CD14-positive monocyte (primary cell): ENCODE measurements around the gene HPSE2. TPM values are rescaled to one million over a fixed set of nuclear protein-coding genes. Genes with fewer than 3 reads are reported as not detected.

Source experiments
- DNase-seq, 3 donors: peaks; one replicate each; pipeline ENCODE4 v3.0.0-alpha.2; 2011 to 2022
- H2AFZ ChIP-seq: 2 replicates; pipeline ENCODE4 v1.6.0; 2012; ENCODE audit warnings: mild to moderate bottlenecking, low read depth, low read length, inconsistent platforms; ENCODE audit not compliant: insufficient read depth, poor library complexity, severe bottlenecking
- H3K27ac ChIP-seq, 2 donors: 1 replicate in 1 of 2; 2 replicates in 1 of 2; pipeline ENCODE4 v1.5.1; 2012 to 2013; ENCODE audit warnings: low read length in 2 of 2, control low read depth in 1 of 2, inconsistent platforms in 1 of 2, low read depth in 1 of 2, mild to moderate bottlenecking in 1 of 2
- H3K27me3 ChIP-seq, 2 donors: one replicate each; pipeline versions ENCODE4 v1.6.0 to v1.6.1; 2011 to 2013; ENCODE audit warnings: low read length in 2 of 2; ENCODE audit not compliant: control insufficient read depth in 2 of 2, insufficient read depth in 2 of 2
- H3K36me3 ChIP-seq, 2 donors: replicated peaks in 1 of 2; 1 replicate in 1 of 2; 2 replicates in 1 of 2; pipeline versions ENCODE4 v1.5.1 to v1.6.1; 2012 to 2013; ENCODE audit warnings: low read length in 2 of 2, control low read depth in 1 of 2, inconsistent platforms in 1 of 2, mild to moderate bottlenecking in 1 of 2; ENCODE audit not compliant: insufficient read depth in 2 of 2, control insufficient read depth in 1 of 2
- H3K4me1 ChIP-seq, 2 donors: 1 replicate in 1 of 2; 2 replicates in 1 of 2; pipeline versions ENCODE4 v1.5.1 to v1.6.1; 2012 to 2013; ENCODE audit warnings: low read length in 2 of 2, control low read depth in 1 of 2, inconsistent platforms in 1 of 2, mild to moderate bottlenecking in 1 of 2, moderate library complexity in 1 of 2; ENCODE audit not compliant: insufficient read depth in 2 of 2, control insufficient read depth in 1 of 2
- H3K4me2 ChIP-seq: replicated peaks from 2 replicates; pipeline ENCODE3; 2012; ENCODE audit warnings: low read length, moderate library complexity, mild to moderate bottlenecking; ENCODE audit not compliant: poor library complexity, severe bottlenecking; ENCODE audit errors: extremely low read depth
- H3K4me3 ChIP-seq, 3 experiments: fragments of 200-600 bp in 1 of 3; sonication (generic) in 1 of 3; replicated peaks in 1 of 3; 1 replicate in 2 of 3; 2 replicates in 1 of 3; pipeline ENCODE4 v1.5.1; 2011 to 2013; ENCODE audit warnings: low read length in 3 of 3, mild to moderate bottlenecking in 3 of 3, control low read depth in 2 of 3, low read depth in 2 of 3, inconsistent platforms in 1 of 3, moderate library complexity in 1 of 3
- H3K79me2 ChIP-seq: 2 replicates; pipeline ENCODE4 v1.6.0; 2012; ENCODE audit warnings: mild to moderate bottlenecking, control low read depth, inconsistent platforms, low read length, moderate library complexity; ENCODE audit not compliant: insufficient read depth
- H3K9ac ChIP-seq: 2 replicates; pipeline ENCODE4 v1.6.0; 2017; ENCODE audit warnings: low read length, mild to moderate bottlenecking; ENCODE audit not compliant: insufficient read depth, poor library complexity, severe bottlenecking
- H3K9me3 ChIP-seq, 2 donors: replicated peaks in 1 of 2; 1 replicate in 1 of 2; 2 replicates in 1 of 2; pipeline versions ENCODE4 v1.5.1 to v1.6.1; 2012 to 2013; ENCODE audit warnings: low read length in 2 of 2, control low read depth in 1 of 2; ENCODE audit not compliant: control insufficient read depth in 1 of 2, insufficient read depth in 1 of 2
- H4K20me1 ChIP-seq: 2 replicates; pipeline ENCODE4 v1.6.0; 2012; ENCODE audit warnings: mild to moderate bottlenecking, low read length, control low read depth, moderate library complexity; ENCODE audit not compliant: insufficient read depth
- H3K27ac Mint-ChIP-seq, 7 donors: one replicate each; pipeline ENCODE4 v1.8.0; 2020; ENCODE audit warnings: mild to moderate bottlenecking in 7 of 7, mixed read lengths in 7 of 7, moderate library complexity in 6 of 7, inconsistent platforms in 2 of 7
- H3K27me3 Mint-ChIP-seq, 3 donors: one replicate each; pipeline ENCODE4 v1.8.0; 2021 to 2022; ENCODE audit warnings: low read depth in 3 of 3, mild to moderate bottlenecking in 3 of 3, mixed read lengths in 3 of 3, moderate library complexity in 3 of 3, inconsistent platforms in 1 of 3
- H3K36me3 Mint-ChIP-seq, 2 donors: one replicate each; pipeline ENCODE4 v1.8.0; 2020; ENCODE audit warnings: mixed read lengths in 2 of 2, inconsistent platforms in 1 of 2, mild to moderate bottlenecking in 1 of 2
- H3K4me1 Mint-ChIP-seq: one replicate; pipeline ENCODE4 v1.8.0; 2020; ENCODE audit warnings: mild to moderate bottlenecking, mixed read lengths
- H3K4me3 Mint-ChIP-seq, 2 donors: one replicate each; pipeline ENCODE4 v1.8.0; 2020; ENCODE audit warnings: mild to moderate bottlenecking in 2 of 2, mixed read lengths in 2 of 2, moderate library complexity in 1 of 2
- H3K9me3 Mint-ChIP-seq, 7 donors: one replicate each; pipeline ENCODE4 v1.8.0; 2020 to 2022; ENCODE audit warnings: mixed read lengths in 7 of 7, mild to moderate bottlenecking in 6 of 7, moderate library complexity in 6 of 7, inconsistent platforms in 2 of 7
- WGBS: methylation state at CpG from one replicate; pipeline ENCODE4 v1.1.5; 2013; ENCODE audit warnings: missing lambda C conversion rate; ENCODE audit not compliant: insufficient coverage; 5-methylcytosine and 5-hydroxymethylcytosine counted together
- intact Hi-C, 2 donors: fragments of 100-400 bp; cut with micrococcal nuclease; formaldehyde crosslinking; loops; one replicate each; pipeline versions ENCODE4 v1.15.0 to v1.15.1; 2023
- polyA plus RNA-seq, 3 donors: library from polyadenylated mRNA; depleted of rRNA in 1 of 3; unstranded in 2 of 3; stranded (reverse) in 1 of 3; fragments of 300-500 nt in 2 of 3; fragments of >200 nt in 1 of 3; fragmentation: Illumina TruSeq in 2 of 3; gene quantifications; 1 replicate in 2 of 3; 2 replicates in 1 of 3; pipeline ENCODE4 v1.2.3, GENCODE V29; 2012 to 2021
- TF ChIP-seq, protein P1 (sequence below): fragments of 200-600 bp; IDR thresholded peaks from one replicate; pipeline ENCODE4 v1.8.0; 2022; ENCODE audit warnings: antibody characterized with exemption, mild to moderate bottlenecking

The HPSE2 gene
- polyA plus RNA-seq, 3 donors = not detected

- Mint-ChIP-seq H3K36me3 (no peaks in the 10 kb centered on the region), H3K4me3 (no peak overlapping the region), H3K27ac (no peak overlapping the region), H3K4me1 (no peaks in the 10 kb centered on the region), H3K9me3 (peaks cover 0 to 2% (median 0%) of the 10 kb centered on the region in 7 donors), H3K27me3 (peaks cover 0 to 4% (median 0%) of the 10 kb centered on the region in 3 donors)
- no peaks in the 10 kb centered on the region for H3K4me1 ChIP-seq
- WGBS = 98% methylated on average over 4 of the region's 8 CpGs
- no peak overlapping the region for H3K4me3 ChIP-seq
- H4K20me1 ChIP-seq = no peaks in the 10 kb centered on the region
- H3K9ac ChIP-seq = no peak overlapping the region
- intact Hi-C loops = no loop called here
- peaks cover 0 to 2% of the 10 kb centered on the region in 2 donors for H3K27me3 ChIP-seq
- TF ChIP-seq, protein P1, sequence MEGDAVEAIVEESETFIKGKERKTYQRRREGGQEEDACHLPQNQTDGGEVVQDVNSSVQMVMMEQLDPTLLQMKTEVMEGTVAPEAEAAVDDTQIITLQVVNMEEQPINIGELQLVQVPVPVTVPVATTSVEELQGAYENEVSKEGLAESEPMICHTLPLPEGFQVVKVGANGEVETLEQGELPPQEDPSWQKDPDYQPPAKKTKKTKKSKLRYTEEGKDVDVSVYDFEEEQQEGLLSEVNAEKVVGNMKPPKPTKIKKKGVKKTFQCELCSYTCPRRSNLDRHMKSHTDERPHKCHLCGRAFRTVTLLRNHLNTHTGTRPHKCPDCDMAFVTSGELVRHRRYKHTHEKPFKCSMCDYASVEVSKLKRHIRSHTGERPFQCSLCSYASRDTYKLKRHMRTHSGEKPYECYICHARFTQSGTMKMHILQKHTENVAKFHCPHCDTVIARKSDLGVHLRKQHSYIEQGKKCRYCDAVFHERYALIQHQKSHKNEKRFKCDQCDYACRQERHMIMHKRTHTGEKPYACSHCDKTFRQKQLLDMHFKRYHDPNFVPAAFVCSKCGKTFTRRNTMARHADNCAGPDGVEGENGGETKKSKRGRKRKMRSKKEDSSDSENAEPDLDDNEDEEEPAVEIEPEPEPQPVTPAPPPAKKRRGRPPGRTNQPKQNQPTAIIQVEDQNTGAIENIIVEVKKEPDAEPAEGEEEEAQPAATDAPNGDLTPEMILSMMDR = no peak
- no peak overlapping the region for H3K27ac ChIP-seq
- no peaks in the 10 kb centered on the region for H3K79me2 ChIP-seq
- H3K4me2 ChIP-seq = no peak overlapping the region
- no peaks in the 10 kb centered on the region for H3K36me3 ChIP-seq
- no peak for DNase-seq
- H2AFZ ChIP-seq = no peak overlapping the region
- H3K9me3 ChIP-seq = no peaks in the 10 kb centered on the region
These were observed 711.5 kb downstream of the HPSE2 start for GRCh38 chr10:98524124-98524523.

DNA sequence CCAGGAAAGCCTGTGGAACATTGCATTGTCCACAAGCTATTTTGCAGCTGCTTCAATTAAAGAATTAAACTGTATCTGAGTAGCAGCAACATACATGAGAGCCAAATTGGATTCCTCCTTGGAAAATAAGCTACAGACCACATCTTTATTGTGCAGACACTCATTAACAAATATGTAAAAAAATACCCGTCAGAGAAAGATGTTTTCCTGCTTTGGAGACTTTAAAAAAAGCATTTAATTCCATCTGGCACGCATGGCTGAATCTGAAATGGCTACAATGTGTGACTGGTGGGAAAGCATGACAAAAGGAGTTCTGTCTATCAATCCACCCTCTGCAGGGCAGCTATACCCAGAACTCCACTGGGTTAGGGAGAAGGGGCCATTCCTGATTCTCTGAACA, 715.8 kb downstream of the HPSE2 start:
- intact Hi-C loops = no loop called here
- no CpG with 5 or more reads among the region's 2 CpGs for WGBS
- no peak overlapping the region for H3K9ac ChIP-seq

More for the DNA sequence above, 715.8 kb downstream of the HPSE2 start:
- no peaks in the 10 kb centered on the region for H3K36me3 ChIP-seq
- Mint-ChIP-seq H3K4me3 (no peak overlapping the region), H3K36me3 (no peaks in the 10 kb centered on the region), H3K9me3 (peaks cover 0 to 4% (median 2%) of the 10 kb centered on the region in 7 donors), H3K27ac (no peak overlapping the region), H3K4me1 (no peaks in the 10 kb centered on the region), H3K27me3 (peaks cover 0 to 2% (median 1%) of the 10 kb centered on the region in 3 donors)
- peaks cover 0 to 2% of the 10 kb centered on the region in 2 donors for H3K27me3 ChIP-seq
- no peak overlapping the region for H2AFZ ChIP-seq
- H4K20me1 ChIP-seq = no peaks in the 10 kb centered on the region
- TF ChIP-seq, protein P1 = no peak
- H3K79me2 ChIP-seq = no peaks in the 10 kb centered on the region
- H3K9me3 ChIP-seq = no peaks in the 10 kb centered on the region
- no peak overlapping the region for H3K4me2 ChIP-seq
- H3K4me1 ChIP-seq = no peaks in the 10 kb centered on the region
- DNase-seq = no peak
- no peak overlapping the region for H3K4me3 ChIP-seq
- H3K27ac ChIP-seq = no peak overlapping the region
